Measurements from ENCODE around the gene PTPRT.

Gene PTPRT

DNA sequence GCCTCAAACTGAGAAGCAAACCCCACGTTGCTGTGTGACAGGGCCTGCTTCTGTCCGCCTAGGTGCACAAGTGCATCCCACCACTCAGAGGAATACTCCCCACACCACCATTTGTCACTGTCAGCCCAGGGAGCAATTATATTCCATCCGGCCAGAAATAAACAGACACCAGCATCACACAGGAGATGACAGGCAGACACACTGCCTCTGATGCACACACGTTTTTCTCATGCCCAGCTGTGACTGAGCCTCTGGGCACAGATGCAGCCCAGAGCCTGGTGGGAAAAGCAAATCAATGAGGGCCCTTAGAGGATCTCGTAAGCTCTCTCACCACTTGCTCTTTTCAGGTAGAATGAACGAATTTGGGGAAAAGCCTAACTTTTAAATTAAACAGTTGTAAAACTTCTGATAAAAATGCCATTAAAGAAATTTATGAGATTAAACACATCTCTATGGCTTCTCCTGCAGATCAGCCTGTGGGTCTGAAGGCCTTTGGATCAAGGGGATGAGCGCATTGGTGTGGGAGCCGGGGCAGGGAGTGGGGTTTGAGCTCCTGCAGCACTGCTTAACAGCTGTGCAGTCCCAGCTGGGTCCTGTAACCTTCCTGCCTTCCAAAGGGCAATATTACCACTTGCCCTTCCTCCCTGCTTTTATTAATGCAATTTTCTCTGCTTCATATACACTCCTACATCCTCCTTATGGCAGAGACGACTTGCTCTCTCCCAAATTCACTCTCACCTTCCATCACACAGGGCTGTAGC is 624.3 kb downstream of the PTPRT start:
- Histone ChIP-seq H3K9me3 (ENCODE audit: control insufficient read depth, insufficient read depth, low read depth, low read length) (no peaks in the 10 kb centered on the region), H3K4me1 (ENCODE audit: control insufficient read depth, insufficient read depth, low read length) (no peaks in the 10 kb centered on the region), H3K4me3 (ENCODE audit: low read depth, low read length) (no peak overlapping the region), H3K27ac (ENCODE audit: extremely low read depth, low read depth, low read length) (no peak overlapping the region), H3K36me3 (ENCODE audit: control insufficient read depth in 2 of 2, insufficient read depth in 1 of 2, low read length in 2 of 2) (no peaks in the 10 kb centered on the region)
- TF ChIP-seq ZNF701 (tag by site-specific recombination; IDR thresholded peaks at IDR 0.05) (no peak), ZNF629 (tag by site-specific recombination; IDR thresholded peaks at IDR 0.05) (no peak), ZNF747 (tag by site-specific recombination; IDR thresholded peaks at IDR 0.05) (no peak)
- TF ChIP-seq, protein P1, sequence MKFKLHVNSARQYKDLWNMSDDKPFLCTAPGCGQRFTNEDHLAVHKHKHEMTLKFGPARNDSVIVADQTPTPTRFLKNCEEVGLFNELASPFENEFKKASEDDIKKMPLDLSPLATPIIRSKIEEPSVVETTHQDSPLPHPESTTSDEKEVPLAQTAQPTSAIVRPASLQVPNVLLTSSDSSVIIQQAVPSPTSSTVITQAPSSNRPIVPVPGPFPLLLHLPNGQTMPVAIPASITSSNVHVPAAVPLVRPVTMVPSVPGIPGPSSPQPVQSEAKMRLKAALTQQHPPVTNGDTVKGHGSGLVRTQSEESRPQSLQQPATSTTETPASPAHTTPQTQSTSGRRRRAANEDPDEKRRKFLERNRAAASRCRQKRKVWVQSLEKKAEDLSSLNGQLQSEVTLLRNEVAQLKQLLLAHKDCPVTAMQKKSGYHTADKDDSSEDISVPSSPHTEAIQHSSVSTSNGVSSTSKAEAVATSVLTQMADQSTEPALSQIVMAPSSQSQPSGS (tag by site-specific recombination; IDR thresholded peaks at IDR 0.05; ENCODE audit: low read depth), result no peak
- CTCF ChIA-PET, result no interaction called here
- POLR2A ChIA-PET, result no interaction called here

DNA sequence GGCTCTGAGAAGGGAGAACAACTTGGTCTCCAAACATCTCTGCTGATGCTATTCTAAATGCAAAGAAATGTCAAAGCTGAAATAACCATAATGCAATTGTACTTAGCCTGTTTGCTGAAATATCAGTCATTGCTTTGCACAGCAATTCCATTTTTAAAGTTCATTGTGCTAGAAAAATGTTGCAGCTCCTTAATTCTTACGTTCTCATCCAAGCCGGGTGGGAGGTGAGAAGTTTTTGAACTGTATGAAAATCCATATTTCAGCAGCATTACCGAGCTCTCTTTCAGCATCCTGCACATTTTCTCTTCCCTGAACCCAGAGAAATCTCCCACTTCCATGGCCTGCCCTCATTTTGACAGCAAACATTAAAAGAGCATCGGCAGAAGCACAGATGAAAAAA is 630.0 kb downstream of the PTPRT start:
- Histone ChIP-seq H3K36me3 (ENCODE audit: control insufficient read depth in 2 of 2, insufficient read depth in 1 of 2, low read length in 2 of 2) (no peaks in the 10 kb centered on the region), H3K27ac (ENCODE audit: extremely low read depth, low read depth, low read length) (no peak overlapping the region), H3K4me3 (ENCODE audit: low read depth, low read length) (no peak overlapping the region), H3K4me1 (ENCODE audit: control insufficient read depth, insufficient read depth, low read length) (no peaks in the 10 kb centered on the region), H3K9me3 (ENCODE audit: control insufficient read depth, insufficient read depth, low read depth, low read length) (no peaks in the 10 kb centered on the region)
- POLR2A ChIA-PET, result no interaction called here
- CTCF ChIA-PET, result no interaction called here
- TF ChIP-seq GLIS1 (tag by site-specific recombination; IDR thresholded peaks at IDR 0.05), result no peak
- no peak for TF ChIP-seq ZNF23 (tag by site-specific recombination; IDR thresholded peaks at IDR 0.05; ENCODE audit: borderline replicate concordance)
- no peak for TF ChIP-seq ZNF654 (tag by site-specific recombination; IDR thresholded peaks at IDR 0.05; ENCODE audit: low read depth)
- TF ChIP-seq ZNF561 (tag by site-specific recombination; IDR thresholded peaks at IDR 0.05; ENCODE audit: borderline replicate concordance), result no peak
- TF ChIP-seq ZBTB48 (tag by site-specific recombination; IDR thresholded peaks at IDR 0.05), result no peak
- no peak for TF ChIP-seq GLIS2 (tag by site-specific recombination; IDR thresholded peaks at IDR 0.05)
- TF ChIP-seq ZNF777 (tag by site-specific recombination; IDR thresholded peaks at IDR 0.05; ENCODE audit: borderline replicate concordance), result no peak
- TF ChIP-seq HOXA7 (CRISPR knock-in tag; IDR thresholded peaks at IDR 0.05; ENCODE audit: borderline replicate concordance), result no peak
- TF ChIP-seq ZNF157 (tag by site-specific recombination; IDR thresholded peaks at IDR 0.05), result no peak
- TF ChIP-seq, protein P2, sequence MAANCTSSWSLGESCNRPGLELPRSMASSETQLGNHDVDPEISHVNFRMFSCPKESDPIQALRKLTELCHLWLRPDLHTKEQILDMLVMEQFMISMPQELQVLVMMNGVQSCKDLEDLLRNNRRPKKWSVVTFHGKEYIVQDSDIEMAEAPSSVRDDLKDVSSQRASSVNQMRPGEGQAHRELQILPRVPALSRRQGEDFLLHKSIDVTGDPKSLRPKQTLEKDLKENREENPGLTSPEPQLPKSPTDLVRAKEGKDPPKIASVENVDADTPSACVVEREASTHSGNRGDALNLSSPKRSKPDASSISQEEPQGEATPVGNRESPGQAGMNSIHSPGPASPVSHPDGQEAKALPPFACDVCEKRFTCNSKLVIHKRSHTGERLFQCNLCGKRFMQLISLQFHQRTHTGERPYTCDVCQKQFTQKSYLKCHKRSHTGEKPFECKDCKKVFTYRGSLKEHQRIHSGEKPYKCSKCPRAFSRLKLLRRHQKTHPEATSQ (tag by site-specific recombination; IDR thresholded peaks at IDR 0.05), result no peak
- TF ChIP-seq, protein P3, sequence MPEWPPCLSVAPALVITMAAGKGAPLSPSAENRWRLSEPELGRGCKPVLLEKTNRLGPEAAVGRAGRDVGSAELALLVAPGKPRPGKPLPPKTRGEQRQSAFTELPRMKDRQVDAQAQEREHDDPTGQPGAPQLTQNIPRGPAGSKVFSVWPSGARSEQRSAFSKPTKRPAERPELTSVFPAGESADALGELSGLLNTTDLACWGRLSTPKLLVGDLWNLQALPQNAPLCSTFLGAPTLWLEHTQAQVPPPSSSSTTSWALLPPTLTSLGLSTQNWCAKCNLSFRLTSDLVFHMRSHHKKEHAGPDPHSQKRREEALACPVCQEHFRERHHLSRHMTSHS (tag by site-specific recombination; IDR thresholded peaks at IDR 0.05), result no peak
- no peak for TF ChIP-seq KLF10 (tag by site-specific recombination; IDR thresholded peaks at IDR 0.05)
- TF ChIP-seq, protein P4, sequence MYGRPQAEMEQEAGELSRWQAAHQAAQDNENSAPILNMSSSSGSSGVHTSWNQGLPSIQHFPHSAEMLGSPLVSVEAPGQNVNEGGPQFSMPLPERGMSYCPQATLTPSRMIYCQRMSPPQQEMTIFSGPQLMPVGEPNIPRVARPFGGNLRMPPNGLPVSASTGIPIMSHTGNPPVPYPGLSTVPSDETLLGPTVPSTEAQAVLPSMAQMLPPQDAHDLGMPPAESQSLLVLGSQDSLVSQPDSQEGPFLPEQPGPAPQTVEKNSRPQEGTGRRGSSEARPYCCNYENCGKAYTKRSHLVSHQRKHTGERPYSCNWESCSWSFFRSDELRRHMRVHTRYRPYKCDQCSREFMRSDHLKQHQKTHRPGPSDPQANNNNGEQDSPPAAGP (tag by site-specific recombination; IDR thresholded peaks at IDR 0.05), result no peak
- no peak for TF ChIP-seq ZNF211 (tag by site-specific recombination; IDR thresholded peaks at IDR 0.05; ENCODE audit: low read depth)
- no peak for TF ChIP-seq ZFP41 (tag by site-specific recombination; IDR thresholded peaks at IDR 0.05; ENCODE audit: borderline replicate concordance)
- TF ChIP-seq ZNF558 (tag by site-specific recombination; IDR thresholded peaks at IDR 0.05), result no peak
- no peak for TF ChIP-seq ZNF354C (tag by site-specific recombination; IDR thresholded peaks at IDR 0.05; ENCODE audit: borderline replicate concordance, low read depth)
- no peak for TF ChIP-seq ZNF114 (tag by site-specific recombination; IDR thresholded peaks at IDR 0.05)
